ENCODE results near the gene IGSF9B.

GRCh38 chr11:133950421-133950820, 6.3 kb downstream of the IGSF9B start:
- TF ChIP-seq FOXM1 (IDR thresholded peaks at IDR 0.05; ENCODE audit: borderline replicate concordance, low read depth) (no peak), CREB1 (IDR thresholded peaks at IDR 0.05; ENCODE audit: low read depth) (no peak), ZBTB7A (IDR thresholded peaks at IDR 0.05; ENCODE audit: low read depth) (no peak), EGR1 (IDR thresholded peaks at IDR 0.05) (no peak), EP300 (IDR thresholded peaks at IDR 0.05; ENCODE audit: borderline replicate concordance) (no peak), USF1 (IDR thresholded peaks at IDR 0.05) (no peak), TCF12 (IDR thresholded peaks at IDR 0.05; ENCODE audit: low read depth) (no peak), CEBPB (IDR thresholded peaks at IDR 0.05) (no peak), YY1 (IDR thresholded peaks at IDR 0.05; ENCODE audit: low read depth) (no peak), TAF1 (IDR thresholded peaks at IDR 0.05; ENCODE audit: low read depth) (no peak), RAD21 (IDR thresholded peaks at IDR 0.05; ENCODE audit: low read depth) (no peak), NFIC (IDR thresholded peaks at IDR 0.05) (no peak)
- TF ChIP-seq, protein P1, sequence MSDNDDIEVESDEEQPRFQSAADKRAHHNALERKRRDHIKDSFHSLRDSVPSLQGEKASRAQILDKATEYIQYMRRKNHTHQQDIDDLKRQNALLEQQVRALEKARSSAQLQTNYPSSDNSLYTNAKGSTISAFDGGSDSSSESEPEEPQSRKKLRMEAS (IDR thresholded peaks at IDR 0.05) = no peak
- TF ChIP-seq, protein P2, sequence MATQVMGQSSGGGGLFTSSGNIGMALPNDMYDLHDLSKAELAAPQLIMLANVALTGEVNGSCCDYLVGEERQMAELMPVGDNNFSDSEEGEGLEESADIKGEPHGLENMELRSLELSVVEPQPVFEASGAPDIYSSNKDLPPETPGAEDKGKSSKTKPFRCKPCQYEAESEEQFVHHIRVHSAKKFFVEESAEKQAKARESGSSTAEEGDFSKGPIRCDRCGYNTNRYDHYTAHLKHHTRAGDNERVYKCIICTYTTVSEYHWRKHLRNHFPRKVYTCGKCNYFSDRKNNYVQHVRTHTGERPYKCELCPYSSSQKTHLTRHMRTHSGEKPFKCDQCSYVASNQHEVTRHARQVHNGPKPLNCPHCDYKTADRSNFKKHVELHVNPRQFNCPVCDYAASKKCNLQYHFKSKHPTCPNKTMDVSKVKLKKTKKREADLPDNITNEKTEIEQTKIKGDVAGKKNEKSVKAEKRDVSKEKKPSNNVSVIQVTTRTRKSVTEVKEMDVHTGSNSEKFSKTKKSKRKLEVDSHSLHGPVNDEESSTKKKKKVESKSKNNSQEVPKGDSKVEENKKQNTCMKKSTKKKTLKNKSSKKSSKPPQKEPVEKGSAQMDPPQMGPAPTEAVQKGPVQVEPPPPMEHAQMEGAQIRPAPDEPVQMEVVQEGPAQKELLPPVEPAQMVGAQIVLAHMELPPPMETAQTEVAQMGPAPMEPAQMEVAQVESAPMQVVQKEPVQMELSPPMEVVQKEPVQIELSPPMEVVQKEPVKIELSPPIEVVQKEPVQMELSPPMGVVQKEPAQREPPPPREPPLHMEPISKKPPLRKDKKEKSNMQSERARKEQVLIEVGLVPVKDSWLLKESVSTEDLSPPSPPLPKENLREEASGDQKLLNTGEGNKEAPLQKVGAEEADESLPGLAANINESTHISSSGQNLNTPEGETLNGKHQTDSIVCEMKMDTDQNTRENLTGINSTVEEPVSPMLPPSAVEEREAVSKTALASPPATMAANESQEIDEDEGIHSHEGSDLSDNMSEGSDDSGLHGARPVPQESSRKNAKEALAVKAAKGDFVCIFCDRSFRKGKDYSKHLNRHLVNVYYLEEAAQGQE (IDR thresholded peaks at IDR 0.05; ENCODE audit: low read depth) = no peak

Measured in Ishikawa (cell line).